Transverse colon (tissue), 4 donors: ENCODE measurements around the gene CCM2L.

ENCODE experiments used
- EP300 ChIP-seq: sonication (generic); formaldehyde crosslinking; IDR thresholded peaks from one replicate; pipeline ENCODE4 v1.6.1; 2017; ENCODE audit warnings: antibody characterized with exemption, low read depth
- POLR2AphosphoS5 ChIP-seq, 3 donors: sonication (generic); formaldehyde crosslinking; IDR thresholded peaks; one replicate each; pipeline ENCODE4 v1.6.1; 2016; ENCODE audit warnings: antibody characterized with exemption in 3 of 3
- TF ChIP-seq, protein P1 (sequence below), 5 experiments: fragments of 200-600 bp in 3 of 5; fragments of 450-650 bp in 2 of 5; sonication (generic) in 3 of 5; IDR thresholded peaks; 1 replicate in 2 of 5; 2 replicates in 3 of 5; pipeline ENCODE4 v1.5.1; 2016 to 2017; ENCODE audit warnings: antibody characterized with exemption in 5 of 5, inconsistent platforms in 3 of 5, mild to moderate bottlenecking in 2 of 5, moderate library complexity in 1 of 5

GRCh38 chr20:32051720-32052089 is 41.5 kb downstream of the CCM2L start:
- TF ChIP-seq POLR2AphosphoS5 (IDR thresholded peaks at IDR 0.05) (no peak), EP300 (no peak)
- TF ChIP-seq, protein P1, sequence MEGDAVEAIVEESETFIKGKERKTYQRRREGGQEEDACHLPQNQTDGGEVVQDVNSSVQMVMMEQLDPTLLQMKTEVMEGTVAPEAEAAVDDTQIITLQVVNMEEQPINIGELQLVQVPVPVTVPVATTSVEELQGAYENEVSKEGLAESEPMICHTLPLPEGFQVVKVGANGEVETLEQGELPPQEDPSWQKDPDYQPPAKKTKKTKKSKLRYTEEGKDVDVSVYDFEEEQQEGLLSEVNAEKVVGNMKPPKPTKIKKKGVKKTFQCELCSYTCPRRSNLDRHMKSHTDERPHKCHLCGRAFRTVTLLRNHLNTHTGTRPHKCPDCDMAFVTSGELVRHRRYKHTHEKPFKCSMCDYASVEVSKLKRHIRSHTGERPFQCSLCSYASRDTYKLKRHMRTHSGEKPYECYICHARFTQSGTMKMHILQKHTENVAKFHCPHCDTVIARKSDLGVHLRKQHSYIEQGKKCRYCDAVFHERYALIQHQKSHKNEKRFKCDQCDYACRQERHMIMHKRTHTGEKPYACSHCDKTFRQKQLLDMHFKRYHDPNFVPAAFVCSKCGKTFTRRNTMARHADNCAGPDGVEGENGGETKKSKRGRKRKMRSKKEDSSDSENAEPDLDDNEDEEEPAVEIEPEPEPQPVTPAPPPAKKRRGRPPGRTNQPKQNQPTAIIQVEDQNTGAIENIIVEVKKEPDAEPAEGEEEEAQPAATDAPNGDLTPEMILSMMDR (IDR thresholded peaks at IDR 0.05) = no peak
